HFFc6 (cell line): ENCODE measurements around the gene SOWAHA. TPM values are rescaled to one million over a fixed set of nuclear protein-coding genes. Genes with fewer than 3 reads are reported as not detected.

Experiments
- DNase-seq: peaks from one replicate; pipeline ENCODE4 v3.0.0-alpha.2; 2018
- H3K27ac Mint-ChIP-seq: 2 replicates; pipeline ENCODE4 v1.8.0; 2020; ENCODE audit warnings: mild to moderate bottlenecking, mixed read lengths
- H3K27me3 Mint-ChIP-seq: 2 replicates; pipeline ENCODE4 v1.8.0; 2021; ENCODE audit warnings: mild to moderate bottlenecking, moderate library complexity, mixed read lengths; ENCODE audit not compliant: insufficient read depth
- H3K36me3 Mint-ChIP-seq: 2 replicates; pipeline ENCODE4 v1.8.0; 2021; ENCODE audit warnings: low read depth, mixed read lengths
- H3K4me1 Mint-ChIP-seq: 2 replicates; pipeline ENCODE4 v1.8.0; 2020; ENCODE audit warnings: low read depth, mixed read lengths
- H3K4me3 Mint-ChIP-seq: 2 replicates; pipeline ENCODE4 v1.8.0; 2020; ENCODE audit warnings: mild to moderate bottlenecking, moderate library complexity, mixed read lengths
- H3K9me3 Mint-ChIP-seq: 2 replicates; pipeline ENCODE4 v1.8.0; 2020; ENCODE audit warnings: mild to moderate bottlenecking, mixed read lengths
- total RNA-seq, 6 experiments: library from RNA; stranded (reverse); fragmentation: NEBNext Ultra II Directional; extraction: Animal tissue kit (Norgen Biotek cat#: 25700); gene quantifications; 2 replicates in 1 of 6; 3 replicates in 5 of 6; pipeline ENCODE4 v1.2.3, GENCODE V29; 2021
- TF ChIP-seq, protein P1 (sequence below): fragments of 200-600 bp; sonication (generic); IDR thresholded peaks from 2 replicates; pipeline ENCODE4 v1.5.0; 2021; ENCODE audit warnings: antibody characterized with exemption, mild to moderate bottlenecking

The SOWAHA gene
- total RNA-seq, 6 experiments from 2014 or later, result not detected

DNA sequence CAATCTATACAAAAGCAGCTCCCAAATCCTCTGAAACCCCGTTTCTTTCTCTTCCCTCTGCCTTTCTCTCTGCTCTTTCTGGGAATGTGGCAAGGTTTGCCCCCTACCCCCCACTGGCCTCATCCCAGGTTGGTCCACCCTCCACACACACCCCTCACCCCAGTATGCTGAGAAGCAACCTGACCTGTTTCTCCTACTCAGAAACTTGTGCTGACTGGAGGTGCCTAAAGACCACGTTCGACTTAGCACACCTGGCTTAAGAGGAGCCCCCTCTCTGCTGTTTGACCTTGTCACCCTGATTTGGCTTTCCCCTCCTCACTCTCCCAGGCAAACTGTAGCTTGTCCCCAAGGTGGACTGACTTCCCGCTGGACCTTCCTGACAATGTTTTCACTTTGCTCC is 35.0 kb upstream of the SOWAHA start:
- TF ChIP-seq, protein P1, sequence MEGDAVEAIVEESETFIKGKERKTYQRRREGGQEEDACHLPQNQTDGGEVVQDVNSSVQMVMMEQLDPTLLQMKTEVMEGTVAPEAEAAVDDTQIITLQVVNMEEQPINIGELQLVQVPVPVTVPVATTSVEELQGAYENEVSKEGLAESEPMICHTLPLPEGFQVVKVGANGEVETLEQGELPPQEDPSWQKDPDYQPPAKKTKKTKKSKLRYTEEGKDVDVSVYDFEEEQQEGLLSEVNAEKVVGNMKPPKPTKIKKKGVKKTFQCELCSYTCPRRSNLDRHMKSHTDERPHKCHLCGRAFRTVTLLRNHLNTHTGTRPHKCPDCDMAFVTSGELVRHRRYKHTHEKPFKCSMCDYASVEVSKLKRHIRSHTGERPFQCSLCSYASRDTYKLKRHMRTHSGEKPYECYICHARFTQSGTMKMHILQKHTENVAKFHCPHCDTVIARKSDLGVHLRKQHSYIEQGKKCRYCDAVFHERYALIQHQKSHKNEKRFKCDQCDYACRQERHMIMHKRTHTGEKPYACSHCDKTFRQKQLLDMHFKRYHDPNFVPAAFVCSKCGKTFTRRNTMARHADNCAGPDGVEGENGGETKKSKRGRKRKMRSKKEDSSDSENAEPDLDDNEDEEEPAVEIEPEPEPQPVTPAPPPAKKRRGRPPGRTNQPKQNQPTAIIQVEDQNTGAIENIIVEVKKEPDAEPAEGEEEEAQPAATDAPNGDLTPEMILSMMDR, result no peak
- H3K4me3 Mint-ChIP-seq, result peak overlapping the region; percentile 79
- H3K27ac Mint-ChIP-seq, result peak overlapping the region; percentile 49
- no peak for DNase-seq
- no peaks in the 10 kb centered on the region for H3K9me3 Mint-ChIP-seq
- peaks cover 71% of the 10 kb centered on the region for H3K4me1 Mint-ChIP-seq
- H3K27me3 Mint-ChIP-seq, result no peaks in the 10 kb centered on the region
- H3K36me3 Mint-ChIP-seq, result no peaks in the 10 kb centered on the region

- Mint-ChIP-seq H3K27ac (no peak overlapping the region), H3K27me3 (no peaks in the 10 kb centered on the region), H3K4me3 (no peak overlapping the region), H3K4me1 (peaks cover 68% of the 10 kb centered on the region), H3K9me3 (no peaks in the 10 kb centered on the region), H3K36me3 (no peaks in the 10 kb centered on the region)
- TF ChIP-seq, protein P1, result no peak
- no peak for DNase-seq
Observed at GRCh38 chr5:132778856-132779255, 34.2 kb upstream of the SOWAHA start.

DNA sequence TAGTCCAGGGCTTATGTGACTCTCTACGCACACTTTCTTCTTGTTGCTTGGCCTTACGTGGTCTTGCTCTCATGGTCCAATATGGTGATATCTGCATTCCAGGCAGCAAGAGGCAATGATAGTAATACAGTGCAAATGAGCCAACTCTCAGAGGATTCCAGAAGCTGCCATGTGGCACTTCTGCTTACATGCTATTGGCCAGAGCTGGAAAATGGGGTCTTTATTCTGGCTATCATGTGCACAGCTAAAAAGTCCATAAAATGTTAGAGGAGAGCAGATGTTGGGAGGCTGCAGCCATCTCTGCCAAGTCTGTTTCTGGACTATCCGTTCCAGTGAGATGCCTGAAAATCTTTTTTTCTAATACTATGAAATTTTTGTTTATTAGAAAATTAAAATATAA is 33.1 kb upstream of the SOWAHA start:
- H3K27me3 Mint-ChIP-seq, result no peaks in the 10 kb centered on the region
- no peaks in the 10 kb centered on the region for H3K9me3 Mint-ChIP-seq
- TF ChIP-seq, protein P1, result no peak

GRCh38 chr5:132780577-132780976 is 32.5 kb upstream of the SOWAHA start:
- no peaks in the 10 kb centered on the region for H3K27me3 Mint-ChIP-seq
- DNase-seq, result no peak
- H3K4me1 Mint-ChIP-seq, result peaks cover 51% of the 10 kb centered on the region
- H3K9me3 Mint-ChIP-seq, result no peaks in the 10 kb centered on the region
- TF ChIP-seq, protein P1, result no peak
- H3K36me3 Mint-ChIP-seq, result no peaks in the 10 kb centered on the region
- no peak overlapping the region for H3K27ac Mint-ChIP-seq
- no peak overlapping the region for H3K4me3 Mint-ChIP-seq

More for the DNA sequence above, 33.1 kb upstream of the SOWAHA start:
- no peak for DNase-seq
- H3K36me3 Mint-ChIP-seq, result no peaks in the 10 kb centered on the region
- no peak overlapping the region for H3K4me3 Mint-ChIP-seq
- peaks cover 57% of the 10 kb centered on the region for H3K4me1 Mint-ChIP-seq
- no peak overlapping the region for H3K27ac Mint-ChIP-seq

DNA sequence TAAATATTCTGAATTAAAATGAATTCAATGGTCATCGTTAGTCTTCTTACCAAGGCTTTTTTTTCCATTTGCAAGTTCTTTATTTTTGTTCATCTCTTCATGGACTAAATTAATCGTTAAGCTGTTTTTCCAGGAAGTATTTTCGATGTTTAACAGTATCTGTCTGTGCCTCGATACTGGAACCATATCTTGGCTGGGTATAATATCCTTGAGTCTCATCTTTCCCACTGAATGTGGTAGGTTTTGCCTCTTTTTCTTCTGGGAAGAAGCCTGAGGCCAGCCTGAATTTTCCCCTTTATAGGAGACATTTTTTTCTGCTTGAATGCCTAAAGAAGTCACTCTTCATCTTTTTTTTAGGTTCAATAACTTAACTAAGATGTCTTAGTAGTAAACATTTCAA is 32.1 kb upstream of the SOWAHA start:
- no peak overlapping the region for H3K27ac Mint-ChIP-seq
- H3K36me3 Mint-ChIP-seq, result no peaks in the 10 kb centered on the region
- H3K27me3 Mint-ChIP-seq, result no peaks in the 10 kb centered on the region
- H3K4me1 Mint-ChIP-seq, result peaks cover 46% of the 10 kb centered on the region
- H3K9me3 Mint-ChIP-seq, result no peaks in the 10 kb centered on the region
- no peak overlapping the region for H3K4me3 Mint-ChIP-seq
- DNase-seq, result no peak
- TF ChIP-seq, protein P1, result no peak

- Mint-ChIP-seq H3K4me1 (peaks cover 48% of the 10 kb centered on the region), H3K36me3 (no peaks in the 10 kb centered on the region), H3K4me3 (peak overlapping the region; percentile 30), H3K27ac (peak overlapping the region; percentile 81), H3K27me3 (no peaks in the 10 kb centered on the region), H3K9me3 (no peaks in the 10 kb centered on the region)
- peak; percentile 39 for DNase-seq
- TF ChIP-seq, protein P1, result no peak
Observed at GRCh38 chr5:132782101-132782500, 31.0 kb upstream of the SOWAHA start.
